SK-N-SH treated with all-trans-retinoic acid at 6 μM for 48 hours (cell line): ENCODE measurements around the gene FAM136A.

ENCODE experiments used
- ATAC-seq: fragments of 200-7000 bp; cut with Tn5 transposase; 3 replicates; pipeline ENCODE4 v1.9.1; 2020; ENCODE audit warnings: mild to moderate bottlenecking, moderate library complexity
- ARNTL ChIP-seq: fragments of 450-650 bp; formaldehyde crosslinking; IDR thresholded peaks from 2 replicates; pipeline ENCODE4 v1.5.0; 2020; ENCODE audit warnings: low read depth, mild to moderate bottlenecking, moderate library complexity, borderline replicate concordance
- BACH2 ChIP-seq: fragments of 250-450 bp; sonication (Bioruptor Pico); IDR thresholded peaks from 2 replicates; pipeline ENCODE4 v1.9.0; 2021; ENCODE audit warnings: mild to moderate bottlenecking, borderline replicate concordance
- CREB5 ChIP-seq: fragments of 250-450 bp; sonication (Bioruptor Pico); IDR thresholded peaks from 2 replicates; pipeline ENCODE4 v1.5.1; 2020; ENCODE audit warnings: low read depth, mild to moderate bottlenecking, moderate library complexity
- CSDC2 ChIP-seq: fragments of 250-450 bp; sonication (Bioruptor Pico); IDR thresholded peaks from 2 replicates; pipeline ENCODE4 v1.5.0; 2020; ENCODE audit warnings: mild to moderate bottlenecking, moderate library complexity
- CSRNP3 ChIP-seq: fragments of 250-450 bp; sonication (Bioruptor Pico); IDR thresholded peaks from 2 replicates; pipeline ENCODE4 v1.5.1; 2021; ENCODE audit warnings: mild to moderate bottlenecking, moderate library complexity
- ESRRG ChIP-seq: fragments of 250-450 bp; sonication (Bioruptor Pico); IDR thresholded peaks from 2 replicates; pipeline ENCODE4 v1.6.1; 2021; ENCODE audit warnings: mild to moderate bottlenecking
- GLIS3 ChIP-seq: fragments of 250-450 bp; sonication (Bioruptor Pico); IDR thresholded peaks from 2 replicates; pipeline ENCODE4 v1.5.0; 2020; ENCODE audit warnings: mild to moderate bottlenecking, moderate library complexity
- ISL1 ChIP-seq: fragments of 250-450 bp; sonication (Bioruptor Pico); IDR thresholded peaks from 2 replicates; pipeline ENCODE4 v2.1.2; 2022; ENCODE audit warnings: mild to moderate bottlenecking, moderate library complexity
- OSR1 ChIP-seq: fragments of 250-450 bp; sonication (Bioruptor Pico); IDR thresholded peaks from 2 replicates; pipeline ENCODE4 v1.8.0; 2022; ENCODE audit warnings: moderate library complexity, mild to moderate bottlenecking, inconsistent platforms
- PATZ1 ChIP-seq: fragments of 250-450 bp; sonication (Bioruptor Pico); IDR thresholded peaks from 2 replicates; pipeline ENCODE4 v1.8.0; 2020; ENCODE audit warnings: mild to moderate bottlenecking, moderate library complexity, borderline replicate concordance
- POU6F1 ChIP-seq: fragments of 250-450 bp; sonication (Bioruptor Pico); IDR thresholded peaks from 2 replicates; pipeline ENCODE4 v1.8.0; 2021; ENCODE audit warnings: low read depth, mild to moderate bottlenecking, moderate library complexity, borderline replicate concordance
- PPARA ChIP-seq: fragments of 250-450 bp; sonication (Bioruptor Pico); IDR thresholded peaks from 2 replicates; pipeline ENCODE4 v1.5.0; 2020; ENCODE audit warnings: mild to moderate bottlenecking, borderline replicate concordance
- RARB ChIP-seq: fragments of 250-450 bp; sonication (Bioruptor Pico); IDR thresholded peaks from 2 replicates; pipeline ENCODE4 v1.8.0; 2021; ENCODE audit warnings: mild to moderate bottlenecking, moderate library complexity
- SNAI2 ChIP-seq: fragments of 250-450 bp; sonication (Bioruptor Pico); IDR thresholded peaks from 2 replicates; pipeline ENCODE4 v1.5.0; 2020; ENCODE audit warnings: mild to moderate bottlenecking, moderate library complexity
- TCF4 ChIP-seq: fragments of 250-450 bp; sonication (Bioruptor Pico); IDR thresholded peaks from 2 replicates; pipeline ENCODE4 v1.8.0; 2021; ENCODE audit warnings: mild to moderate bottlenecking, moderate library complexity, borderline replicate concordance
- TSHZ2 ChIP-seq: fragments of 250-450 bp; sonication (Bioruptor Pico); IDR thresholded peaks from 2 replicates; pipeline ENCODE4 v1.5.0; 2020; ENCODE audit warnings: mild to moderate bottlenecking, moderate library complexity
- ZC3H10 ChIP-seq: fragments of 250-450 bp; sonication (Bioruptor Pico); IDR thresholded peaks from 2 replicates; pipeline ENCODE4 v1.5.1; 2021; ENCODE audit warnings: mild to moderate bottlenecking, moderate library complexity
- ZFP30 ChIP-seq: fragments of 450-650 bp; formaldehyde crosslinking; IDR thresholded peaks from 2 replicates; pipeline ENCODE4 v1.5.0; 2022; ENCODE audit warnings: mild to moderate bottlenecking, moderate library complexity
- ZNF70 ChIP-seq: fragments of 450-650 bp; formaldehyde crosslinking; IDR thresholded peaks from 2 replicates; pipeline ENCODE4 v1.5.0; 2020; ENCODE audit warnings: mild to moderate bottlenecking, moderate library complexity
- ZNF8 ChIP-seq: fragments of 450-650 bp; formaldehyde crosslinking; IDR thresholded peaks from 2 replicates; pipeline ENCODE4 v1.5.0; 2020; ENCODE audit warnings: mild to moderate bottlenecking, moderate library complexity

Gene FAM136A

GRCh38 chr2:70261501-70261900, 40.4 kb downstream of the FAM136A start:
- ATAC-seq: no peak
- TF ChIP-seq PPARA: no peak

- TF ChIP-seq RARB (CRISPR knock-in tag): no peak
- no peak for TF ChIP-seq ZNF8 (CRISPR knock-in tag)
- no peak for TF ChIP-seq GLIS3
- no peak for TF ChIP-seq ZFP30 (CRISPR knock-in tag)
- no peak for TF ChIP-seq CSRNP3 (CRISPR knock-in tag)
- TF ChIP-seq BACH2 (CRISPR knock-in tag): no peak
- TF ChIP-seq SNAI2 (CRISPR knock-in tag): no peak
- no peak for TF ChIP-seq OSR1 (CRISPR knock-in tag)
- no peak for TF ChIP-seq ESRRG (CRISPR knock-in tag)
- TF ChIP-seq CSDC2: no peak
- no peak for TF ChIP-seq TSHZ2
- no peak for TF ChIP-seq TCF4 (CRISPR knock-in tag)
- TF ChIP-seq PATZ1: no peak
- no peak for TF ChIP-seq ARNTL
- TF ChIP-seq ZNF70 (CRISPR knock-in tag): no peak
- no peak for TF ChIP-seq ISL1
- no peak for TF ChIP-seq POU6F1 (CRISPR knock-in tag)
- no peak for TF ChIP-seq ZC3H10
- TF ChIP-seq CREB5 (CRISPR knock-in tag): no peak
- no peak for TF ChIP-seq PPARA
- peak; percentile 24 for ATAC-seq
Observed at GRCh38 chr2:70258532-70258875, 43.4 kb downstream of the FAM136A start.

- ATAC-seq: no peak
- TF ChIP-seq ZNF70 (CRISPR knock-in tag): no peak
- no peak for TF ChIP-seq POU6F1 (CRISPR knock-in tag)
- TF ChIP-seq GLIS3: no peak
- no peak for TF ChIP-seq TSHZ2
- no peak for TF ChIP-seq ZC3H10
Observed at GRCh38 chr2:70255637-70256314, 46.1 kb downstream of the FAM136A start.
